GM12873 (cell line): ENCODE results near the gene RORB.
A peak's percentile ranks its signal among the peaks of the same experiment; 100 is the strongest.

ENCODE experiments used
- CTCF ChIP-seq: IDR thresholded peaks from 2 replicates; pipeline ENCODE4 v1.5.1; 2012; ENCODE audit warnings: low read depth, mild to moderate bottlenecking, moderate library complexity, low read length, control low read depth; ENCODE audit not compliant: insufficient read depth; ENCODE audit errors: missing control alignments

The RORB gene

GRCh38 chr9:74639112-74639511, 142.0 kb downstream of the RORB start:
- no peak for TF ChIP-seq CTCF

GRCh38 chr9:74642376-74642775, 145.2 kb downstream of the RORB start:
- no peak for TF ChIP-seq CTCF

- TF ChIP-seq CTCF = no peak
Observed at GRCh38 chr9:74643303-74643923, 146.3 kb downstream of the RORB start.

GRCh38 chr9:74644023-74644422, 146.9 kb downstream of the RORB start:
- TF ChIP-seq CTCF = no peak

- TF ChIP-seq CTCF = peak; percentile 61
Observed at GRCh38 chr9:74645007-74645639, 148.0 kb downstream of the RORB start.

- no peak for TF ChIP-seq CTCF
Observed at GRCh38 chr9:74653410-74654080, 156.4 kb downstream of the RORB start.

GRCh38 chr9:74662674-74663073, 165.5 kb downstream of the RORB start:
- TF ChIP-seq CTCF = no peak
